ENCODE data around the gene CHST14.

Gene CHST14

GRCh38 chr15:40493089-40493840 is 22.5 kb downstream of the CHST14 start:
- H3K4me1 ChIP-seq (ENCODE audit: control insufficient read depth, low read length), result no peaks in the 10 kb centered on the region
- H3K4me3 ChIP-seq (ENCODE audit: low read length), result no peak overlapping the region
- no peaks in the 10 kb centered on the region for H3K79me2 ChIP-seq (ENCODE audit: control insufficient read depth, low read length)
- H3K9me3 ChIP-seq (ENCODE audit: control insufficient read depth, insufficient read depth, low read length), result no peaks in the 10 kb centered on the region
- H3K27ac ChIP-seq (ENCODE audit: low read depth, low read length), result no peak overlapping the region
- H4K20me1 ChIP-seq (ENCODE audit: control insufficient read depth, insufficient read depth, low read depth, low read length), result no peaks in the 10 kb centered on the region
- H3K9me2 ChIP-seq (replicated peaks; ENCODE audit: control insufficient read depth, low read length), result no peaks in the 10 kb centered on the region
- H3F3A ChIP-seq (ENCODE audit: control insufficient read depth, insufficient read depth), result no peaks in the 10 kb centered on the region
- H3K27me3 ChIP-seq (ENCODE audit: control insufficient read depth, low read length), result peaks cover 31% of the 10 kb centered on the region
- TF ChIP-seq CTCF (IDR thresholded peaks at IDR 0.05; ENCODE audit: low read depth, low read length, poor library complexity, severe bottlenecking), result no peak
- no peak for TF ChIP-seq EZH2phosphoT487 (IDR thresholded peaks at IDR 0.05; ENCODE audit: borderline replicate concordance, low read length)
- H3K4me2 ChIP-seq (ENCODE audit: low read length), result no peak overlapping the region
- H3K36me3 ChIP-seq (ENCODE audit: control insufficient read depth, low read length), result no peaks in the 10 kb centered on the region

- no peaks in the 10 kb centered on the region for H4K20me1 ChIP-seq (ENCODE audit: control insufficient read depth, insufficient read depth, low read depth, low read length)
- H3K4me1 ChIP-seq (ENCODE audit: control insufficient read depth, low read length), result no peaks in the 10 kb centered on the region
- no peak for TF ChIP-seq CTCF (IDR thresholded peaks at IDR 0.05; ENCODE audit: low read depth, low read length, poor library complexity, severe bottlenecking)
- TF ChIP-seq EZH2phosphoT487 (IDR thresholded peaks at IDR 0.05; ENCODE audit: borderline replicate concordance, low read length), result no peak
- no peaks in the 10 kb centered on the region for H3K9me2 ChIP-seq (replicated peaks; ENCODE audit: control insufficient read depth, low read length)
- no peaks in the 10 kb centered on the region for H3F3A ChIP-seq (ENCODE audit: control insufficient read depth, insufficient read depth)
- H3K27ac ChIP-seq (ENCODE audit: low read depth, low read length), result no peak overlapping the region
- no peaks in the 10 kb centered on the region for H3K36me3 ChIP-seq (ENCODE audit: control insufficient read depth, low read length)
- H3K9me3 ChIP-seq (ENCODE audit: control insufficient read depth, insufficient read depth, low read length), result no peaks in the 10 kb centered on the region
- H3K4me3 ChIP-seq (ENCODE audit: low read length), result no peak overlapping the region
- H3K27me3 ChIP-seq (ENCODE audit: control insufficient read depth, low read length), result peaks cover 43% of the 10 kb centered on the region
- no peaks in the 10 kb centered on the region for H3K79me2 ChIP-seq (ENCODE audit: control insufficient read depth, low read length)
- no peak overlapping the region for H3K4me2 ChIP-seq (ENCODE audit: low read length)
Measured at GRCh38 chr15:40495516-40495915, 24.7 kb downstream of the CHST14 start.

- H4K20me1 ChIP-seq (ENCODE audit: control insufficient read depth, insufficient read depth, low read depth, low read length), result no peaks in the 10 kb centered on the region
- H3K9me3 ChIP-seq (ENCODE audit: control insufficient read depth, insufficient read depth, low read length), result no peaks in the 10 kb centered on the region
- H3K27ac ChIP-seq (ENCODE audit: low read depth, low read length), result no peak overlapping the region
- peaks cover 40% of the 10 kb centered on the region for H3K27me3 ChIP-seq (ENCODE audit: control insufficient read depth, low read length)
- no peak overlapping the region for H3K4me3 ChIP-seq (ENCODE audit: low read length)
- TF ChIP-seq EZH2phosphoT487 (IDR thresholded peaks at IDR 0.05; ENCODE audit: borderline replicate concordance, low read length) (no peak), CTCF (IDR thresholded peaks at IDR 0.05; ENCODE audit: low read depth, low read length, poor library complexity, severe bottlenecking) (no peak)
- H3K4me1 ChIP-seq (ENCODE audit: control insufficient read depth, low read length), result no peaks in the 10 kb centered on the region
- H3K36me3 ChIP-seq (ENCODE audit: control insufficient read depth, low read length), result no peaks in the 10 kb centered on the region
- H3K4me2 ChIP-seq (ENCODE audit: low read length), result no peak overlapping the region
- no peaks in the 10 kb centered on the region for H3F3A ChIP-seq (ENCODE audit: control insufficient read depth, insufficient read depth)
- no peaks in the 10 kb centered on the region for H3K9me2 ChIP-seq (replicated peaks; ENCODE audit: control insufficient read depth, low read length)
- H3K79me2 ChIP-seq (ENCODE audit: control insufficient read depth, low read length), result no peaks in the 10 kb centered on the region
Measured at GRCh38 chr15:40498418-40498817, 27.6 kb downstream of the CHST14 start.

All from DOHH2 (cell line).